HG03457 (cell line): Measurements from ENCODE around the gene DHFR2.
"Not testable (repeated sequence)": the region's sequence is repeated elsewhere in the genome, so short reads cannot be mapped to it uniquely, and the experiment has no call there.

ENCODE experiments used
- ATAC-seq: cut with Tn5 transposase; IDR thresholded peaks from one replicate; pipeline ENCODE4 v1.9.1; 2021; ENCODE audit warnings: moderate number of reproducible peaks; ENCODE audit not compliant: unreplicated experiment

The DHFR2 gene

GRCh38 chr3:94062513-94063404 is at the start of gene DHFR2, which contains the start of gene NSUN3:
DHFR2 (minus strand) TSS chr3:94062916; CDS start chr3:94061511, 1,405 bp downstream.
NSUN3 (plus strand) TSS chr3:94063061; CDS start chr3:94063127, 66 bp downstream.
- ATAC-seq, result peak; percentile 95

DNA sequence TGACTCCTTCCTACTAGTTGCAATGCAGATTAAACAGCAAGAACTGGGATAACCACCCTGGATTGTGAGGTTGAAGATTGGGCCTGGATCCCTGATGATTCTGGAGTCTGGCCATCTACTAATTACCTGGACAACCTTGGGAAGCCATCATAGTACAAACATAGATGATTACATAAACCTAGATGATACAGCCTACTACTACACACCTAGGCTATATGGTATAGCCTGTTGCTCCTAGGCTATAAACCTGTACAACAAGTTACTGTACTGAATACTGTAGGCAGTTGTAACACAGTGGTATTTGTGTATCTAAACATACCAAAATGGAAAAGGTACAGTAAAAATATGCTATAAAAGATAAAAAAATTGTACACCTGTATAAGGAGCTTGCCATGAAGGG is 48.1 kb upstream of the DHFR2 start:
- no peak for ATAC-seq

DNA sequence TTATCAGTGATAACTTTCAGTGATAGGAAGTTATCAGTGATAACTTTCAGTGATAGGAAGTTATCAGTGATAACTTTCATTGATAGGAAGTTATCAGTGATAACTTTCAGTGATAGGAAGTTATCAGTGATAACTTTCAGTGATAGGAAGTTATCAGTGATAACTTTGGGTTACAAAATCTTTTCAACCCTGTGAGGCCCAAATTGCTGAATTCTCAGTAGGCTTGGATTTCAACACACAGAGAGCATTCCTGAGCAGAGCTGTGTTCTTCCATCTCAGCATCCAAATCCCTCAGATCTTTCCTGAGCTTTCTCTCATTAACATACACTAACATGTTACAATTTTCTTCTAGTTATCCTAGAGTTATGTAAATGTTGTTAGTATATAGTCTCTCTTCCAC is 47.5 kb upstream of the DHFR2 start:
- ATAC-seq, result not testable (repeated sequence)

- no peak for ATAC-seq
These were observed 43.6 kb upstream of the DHFR2 start for GRCh38 chr3:94106268-94106667.

- no peak for ATAC-seq
These were observed 39.1 kb upstream of the DHFR2 start for GRCh38 chr3:94101860-94102259.

DNA sequence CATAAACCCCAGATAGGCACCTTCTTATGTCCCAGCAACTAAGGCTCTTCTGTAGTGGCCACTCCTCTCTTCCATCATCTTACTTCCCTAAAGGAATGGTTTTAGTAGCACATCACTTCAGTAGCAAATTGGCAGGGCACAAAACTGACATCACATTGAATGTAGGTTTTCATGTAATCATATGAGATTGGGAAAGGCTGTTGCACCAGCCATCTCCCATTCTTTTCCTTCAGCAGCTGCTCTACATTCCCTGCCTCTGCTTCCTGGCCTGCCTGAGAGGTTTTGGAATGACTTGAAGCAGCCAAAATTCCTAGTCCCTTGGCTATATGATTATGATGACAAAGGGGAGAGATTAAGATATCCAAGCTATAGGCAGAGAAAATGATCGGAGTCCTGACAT is 36.6 kb upstream of the DHFR2 start:
- ATAC-seq, result no peak

- ATAC-seq, result no peak
These were observed 35.7 kb upstream of the DHFR2 start for GRCh38 chr3:94098452-94098851.

DNA sequence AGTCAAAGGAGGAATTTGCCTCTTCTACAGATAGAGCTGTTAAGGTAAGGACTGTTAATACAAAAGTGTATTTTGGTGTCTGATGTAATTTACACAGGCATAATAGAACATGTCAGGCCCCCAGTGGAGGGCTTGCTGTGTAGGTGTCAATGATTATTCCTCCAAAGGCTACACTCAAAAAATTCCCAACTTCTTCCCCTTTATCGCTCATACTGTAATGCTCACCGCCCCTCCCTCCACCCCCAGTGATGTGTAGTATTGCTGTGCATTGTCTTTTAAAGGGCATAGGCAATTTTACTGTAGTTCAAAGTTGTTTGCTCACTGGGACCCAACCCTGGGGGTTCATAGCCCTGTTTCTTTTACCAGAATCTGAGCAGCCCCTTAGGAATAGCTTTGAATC is 32.4 kb upstream of the DHFR2 start:
- ATAC-seq, result no peak

GRCh38 chr3:94093151-94093550 is 30.4 kb upstream of the DHFR2 start:
- ATAC-seq, result no peak

DNA sequence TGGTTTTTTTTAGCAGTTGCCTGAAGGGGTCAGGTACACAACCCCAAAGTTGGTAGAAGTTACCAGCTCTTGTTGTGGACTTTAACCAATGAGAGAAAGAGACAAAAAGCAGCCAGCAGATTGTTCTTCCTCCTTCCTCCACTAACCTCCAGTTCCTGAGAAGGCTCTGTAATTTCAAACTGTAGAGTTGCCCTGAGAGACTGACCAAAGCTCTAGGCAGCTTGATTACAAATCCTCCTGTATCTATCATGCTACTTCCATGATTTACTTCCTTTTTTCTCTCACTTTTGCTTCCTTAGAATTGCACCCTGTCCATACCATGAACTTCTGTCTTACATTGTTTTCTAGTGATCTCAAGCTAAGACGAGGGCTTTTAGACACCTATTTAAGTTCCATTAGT is 29.4 kb upstream of the DHFR2 start:
- ATAC-seq, result no peak

DNA sequence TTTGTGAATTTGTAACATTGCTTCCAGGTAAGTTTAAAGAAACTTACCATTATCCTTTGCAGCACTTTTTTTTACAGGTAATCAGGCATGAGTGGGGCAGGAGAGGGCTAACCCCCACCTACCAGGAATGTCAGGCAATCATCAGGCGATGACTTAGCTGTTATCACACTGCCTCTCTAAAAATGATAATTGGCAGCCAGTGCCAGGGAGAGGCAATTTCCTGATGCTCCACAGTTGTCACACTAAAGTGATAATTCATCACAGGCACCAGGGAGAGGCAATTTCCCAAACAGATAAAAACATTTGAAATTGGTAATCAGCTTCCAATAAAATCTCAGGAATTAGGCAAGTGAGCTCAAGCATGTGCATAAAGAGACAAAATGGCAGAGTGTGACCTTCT is 26.4 kb upstream of the DHFR2 start:
- no peak for ATAC-seq

DNA sequence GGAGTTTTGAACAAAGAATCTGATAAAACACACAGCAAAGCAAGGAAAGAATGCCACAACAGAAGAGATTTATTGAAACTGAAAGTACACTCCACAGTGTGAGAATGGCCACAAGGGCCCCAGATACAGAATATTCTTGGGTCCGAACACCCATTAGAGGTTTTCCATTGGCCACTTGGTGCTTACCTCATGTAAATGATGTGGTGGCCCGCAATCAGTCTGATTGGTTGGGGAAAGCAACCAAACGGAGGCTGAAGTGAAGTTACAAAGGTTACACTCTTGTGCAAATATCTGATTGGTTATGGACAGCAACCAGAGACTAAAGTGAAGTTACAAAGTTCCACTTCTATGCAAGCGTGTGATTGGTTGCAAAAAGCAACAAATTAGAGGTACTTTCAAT is 20.5 kb upstream of the DHFR2 start:
- peak; percentile 71 for ATAC-seq

DNA sequence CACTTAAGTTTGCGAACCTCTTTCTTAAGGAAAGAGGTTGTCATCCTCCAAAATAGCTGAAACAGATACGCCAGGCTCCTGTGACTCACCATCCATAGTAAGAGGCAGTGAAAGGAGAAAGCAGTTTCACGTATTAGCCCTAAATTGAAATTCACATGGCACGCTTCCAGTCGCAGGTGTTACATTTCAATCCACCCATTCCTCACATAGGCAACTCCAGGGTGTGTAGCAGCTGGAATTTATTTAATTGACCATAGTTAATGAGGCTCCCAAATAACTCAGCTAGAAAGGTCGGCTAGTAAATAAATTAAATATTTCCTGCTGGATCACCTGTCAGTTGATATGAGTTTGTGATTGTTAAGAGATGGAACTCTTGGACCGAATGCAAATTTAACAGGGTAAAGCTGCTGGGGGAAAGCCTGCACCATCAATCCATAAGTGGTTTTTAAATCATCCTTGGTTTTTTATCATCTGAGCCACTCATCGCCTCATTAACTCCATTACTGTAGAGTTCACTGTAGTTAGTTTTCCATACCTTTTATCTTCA is 19.7 kb upstream of the DHFR2 start:
- ATAC-seq, result no peak

- no peak for ATAC-seq
These were observed 19.2 kb upstream of the DHFR2 start for GRCh38 chr3:94081884-94082283.

DNA sequence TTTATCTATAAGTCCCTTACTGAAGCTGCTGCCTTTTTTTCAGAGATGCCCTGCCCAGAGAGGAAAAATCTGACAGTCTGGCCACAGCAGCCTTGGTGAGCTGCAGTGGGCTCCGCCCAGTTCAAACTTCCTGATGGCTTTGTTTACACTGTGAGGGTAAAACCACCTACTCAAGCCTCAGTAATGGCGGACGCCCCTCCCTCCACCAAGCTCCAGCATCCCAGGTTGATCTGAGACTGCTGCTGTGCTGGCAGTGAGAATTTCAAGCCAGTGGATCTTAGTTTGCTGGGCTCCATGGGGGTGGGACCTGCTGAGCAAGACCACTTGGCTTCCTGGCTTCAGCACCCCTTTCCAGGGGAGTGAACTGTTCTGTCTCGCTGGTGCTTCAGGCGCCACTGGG is 17.8 kb upstream of the DHFR2 start:
- not testable (repeated sequence) for ATAC-seq

GRCh38 chr3:94076055-94076454 is 13.3 kb upstream of the DHFR2 start:
- ATAC-seq, result no peak

- peak; percentile 86 for ATAC-seq
These were observed 9.1 kb upstream of the DHFR2 start for GRCh38 chr3:94071713-94072284.

DNA sequence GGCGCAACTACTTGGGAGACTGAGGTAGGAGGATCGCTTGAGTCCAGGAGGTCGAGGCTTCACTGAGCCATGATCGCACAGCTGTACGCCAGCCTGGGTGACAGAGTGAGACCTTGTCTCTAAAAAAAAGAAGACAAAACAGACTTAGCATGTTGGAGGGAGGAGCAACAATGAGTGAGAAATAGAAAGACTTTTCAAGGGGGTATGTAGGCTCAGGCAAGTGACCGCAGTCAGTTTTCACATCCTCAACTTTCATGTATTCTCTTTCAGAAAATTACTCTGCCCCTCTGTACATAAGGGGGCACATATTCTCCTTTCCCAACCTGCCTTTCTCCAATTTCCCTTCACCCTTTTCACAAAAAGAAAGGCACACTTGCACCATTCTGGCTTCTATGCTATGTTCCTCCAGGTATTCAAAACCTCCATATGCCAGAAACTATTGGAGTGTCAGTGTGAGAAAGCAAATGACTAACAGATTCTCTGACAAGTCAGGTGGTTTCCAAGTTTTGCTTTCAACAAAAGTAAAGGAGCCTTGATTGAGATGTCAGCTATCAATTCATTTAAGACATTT is 7.7 kb upstream of the DHFR2 start:
- ATAC-seq, result peak; percentile 42

GRCh38 chr3:94069194-94069813 is 6.6 kb upstream of the DHFR2 start:
- no peak for ATAC-seq

GRCh38 chr3:94066506-94067500 is 4.1 kb upstream of the DHFR2 start:
- no peak for ATAC-seq
